GM18502 (cell line): ENCODE measurements around the gene PML.
"Not testable (repeated sequence)": the region's sequence is repeated elsewhere in the genome, so short reads cannot be mapped to it uniquely, and the experiment has no call there.

Experiments used
- ATAC-seq: cut with Tn5 transposase; IDR thresholded peaks from one replicate; pipeline ENCODE4 v1.9.1; 2021; ENCODE audit warnings: mild to moderate bottlenecking; ENCODE audit not compliant: unreplicated experiment, poor library complexity

The PML gene

DNA sequence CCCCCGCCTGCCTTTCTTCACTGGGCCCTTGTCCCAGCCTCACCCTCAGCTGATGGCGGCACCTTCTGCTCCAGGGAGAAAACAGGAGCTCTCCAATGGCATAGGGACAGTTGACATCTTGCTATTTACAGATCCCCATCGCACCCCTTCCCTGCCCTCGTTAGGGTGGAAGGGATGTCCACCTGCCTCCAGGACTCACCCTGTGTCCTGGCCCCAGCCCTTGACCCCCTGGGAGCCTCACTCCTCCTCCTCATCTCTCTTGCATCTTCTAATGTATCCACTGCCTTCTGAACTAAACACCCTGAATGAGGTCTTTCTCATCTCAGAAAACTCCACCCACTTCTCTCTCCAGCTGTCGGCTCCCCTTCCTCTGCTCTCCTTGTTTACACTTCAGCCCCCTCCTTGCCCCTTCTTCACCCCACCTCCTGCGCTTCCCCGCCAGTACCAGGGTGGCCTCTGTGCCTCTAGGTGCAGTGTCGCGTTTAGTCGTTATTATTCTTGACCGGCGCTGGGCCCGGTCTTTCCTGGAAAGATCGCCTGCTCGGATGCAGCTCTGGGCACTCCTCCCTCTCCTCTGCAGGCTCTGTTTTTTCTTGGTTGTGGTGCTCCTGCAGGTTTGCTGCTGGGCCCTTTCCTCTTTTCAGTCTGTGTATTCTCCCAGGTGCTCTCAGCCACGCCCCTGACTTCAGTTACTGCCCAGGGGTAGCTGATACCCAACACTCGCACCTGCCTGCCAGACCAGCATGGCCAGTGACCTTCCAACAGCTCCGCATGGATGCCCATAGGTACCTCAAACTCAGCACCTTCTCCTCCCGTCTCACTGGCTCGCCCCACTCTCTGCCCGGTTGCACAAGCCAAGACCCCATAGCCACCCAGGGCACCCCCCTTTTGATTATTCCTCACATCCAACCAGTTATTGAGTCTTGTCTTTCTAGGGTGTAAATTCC lies 42.9 kb downstream of the PML start:
- no peak for ATAC-seq

DNA sequence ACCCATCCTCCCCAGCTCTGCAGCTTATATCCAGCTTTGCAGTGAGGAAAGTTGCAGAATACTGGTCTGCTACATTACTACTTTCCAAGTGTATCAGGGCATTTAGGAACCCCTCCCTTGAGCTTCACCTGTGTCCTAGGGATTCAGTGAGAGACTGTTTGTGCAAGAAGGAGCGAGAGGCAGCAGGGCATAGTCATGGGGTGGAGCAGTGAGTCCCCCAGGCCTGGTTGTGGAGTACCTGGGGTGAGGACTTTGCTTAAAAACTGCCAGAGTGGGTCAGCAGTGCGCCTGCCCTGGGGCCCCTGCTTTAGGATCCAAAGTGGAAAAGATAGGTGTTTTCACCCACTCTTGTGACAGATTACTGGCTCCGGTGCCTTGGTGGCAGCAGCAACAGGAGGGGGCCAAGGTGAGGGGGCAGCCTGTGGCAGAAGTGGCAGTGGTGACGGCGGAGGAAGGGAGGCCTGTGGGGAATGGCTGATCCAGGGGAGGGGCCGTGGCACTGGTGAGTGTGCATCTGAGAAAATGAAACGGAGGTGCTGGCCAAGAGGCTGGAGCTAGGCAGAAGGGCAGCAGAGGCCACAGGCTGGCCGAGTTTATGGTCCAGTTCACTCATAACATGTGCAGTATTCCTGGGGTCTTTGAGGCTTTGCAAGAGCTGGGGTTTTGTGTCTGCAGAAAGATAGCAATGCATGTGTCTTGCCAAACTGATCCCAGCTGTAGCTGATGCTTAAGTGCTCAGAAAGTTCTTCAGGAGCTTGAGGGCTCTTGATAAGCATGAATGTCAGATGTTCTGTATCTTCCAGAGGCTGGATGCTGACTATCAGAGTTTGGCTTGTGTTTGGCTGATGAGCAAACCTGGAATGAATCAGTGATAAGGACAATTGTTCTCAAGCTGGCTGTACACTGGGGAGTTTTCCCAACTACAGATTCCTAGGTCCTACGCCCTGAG lies 44.5 kb downstream of the PML start:
- ATAC-seq = no peak

DNA sequence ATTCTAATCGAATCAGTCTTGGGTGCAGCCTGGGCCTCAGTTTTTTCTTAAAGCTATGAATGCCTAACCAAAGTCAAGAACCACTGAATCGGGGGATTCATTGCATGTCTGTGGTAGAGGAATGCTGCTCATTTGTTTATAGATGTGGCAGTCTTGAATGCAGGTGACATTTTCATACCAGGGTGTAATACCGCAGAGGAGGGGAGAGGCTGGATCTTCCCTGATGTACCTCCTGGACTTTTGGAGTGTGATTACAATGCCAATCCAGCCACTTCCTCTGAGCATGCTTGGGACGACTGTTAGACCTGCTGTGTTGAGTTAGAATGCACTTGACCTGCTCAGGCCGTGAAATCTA lies 45.1 kb downstream of the PML start:
- ATAC-seq = no peak

DNA sequence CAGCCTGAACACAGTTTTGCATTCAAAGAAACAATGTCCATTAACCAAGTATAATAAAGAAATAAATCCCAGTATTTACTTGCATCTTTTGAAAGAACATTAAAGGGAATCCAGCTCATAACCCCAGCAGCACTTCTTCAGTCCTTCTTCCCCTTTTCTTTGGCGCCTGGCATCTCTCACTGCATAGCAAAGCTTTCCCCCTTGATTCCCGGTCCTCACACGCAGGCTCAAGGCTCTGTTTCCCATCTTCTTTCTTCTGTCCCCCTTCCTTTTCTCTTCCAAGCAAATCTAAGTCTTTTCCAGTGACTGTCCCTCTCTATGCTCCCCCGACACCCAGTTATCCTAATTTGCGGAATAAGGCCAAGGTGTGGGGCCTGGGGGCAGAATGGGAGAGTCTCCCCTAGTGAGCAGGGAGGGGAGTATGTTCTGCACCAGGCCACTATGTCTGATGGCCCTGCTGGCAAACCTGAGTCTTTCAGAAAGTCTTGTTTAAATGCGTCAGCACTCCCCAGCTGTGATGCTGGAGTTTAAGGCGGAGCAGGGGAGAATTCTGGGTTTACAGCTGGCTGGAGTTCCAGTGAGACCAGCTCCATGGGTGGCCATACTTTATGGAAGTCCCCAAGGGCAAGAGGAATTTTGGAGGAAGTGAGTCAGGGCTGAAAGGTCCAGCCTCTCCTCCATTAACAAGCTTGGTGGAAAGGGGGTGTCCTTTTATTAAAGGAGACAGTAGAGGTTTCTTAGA lies 45.8 kb downstream of the PML start:
- no peak for ATAC-seq

DNA sequence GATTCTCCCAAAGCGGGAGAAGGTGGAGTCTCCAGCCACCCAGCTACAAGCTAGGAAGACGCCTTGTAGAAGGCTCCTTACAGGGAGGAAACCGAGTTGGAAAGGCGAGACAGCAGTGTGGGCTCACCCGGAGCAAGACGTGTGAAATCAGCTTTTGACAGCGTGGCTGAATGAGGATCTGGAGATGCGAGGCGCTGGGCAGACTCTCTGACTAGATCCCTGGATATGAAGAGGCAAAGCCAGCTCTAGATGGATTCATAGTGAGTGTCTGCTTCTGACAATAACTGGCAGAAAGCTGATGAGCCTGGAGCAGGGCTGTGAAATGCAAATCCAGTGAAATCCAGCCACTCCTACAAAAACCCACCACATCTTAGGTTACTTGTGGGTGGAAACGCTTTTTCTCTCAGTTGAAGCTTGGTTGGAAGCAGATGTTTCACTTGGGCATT lies 46.8 kb downstream of the PML start:
- ATAC-seq = no peak

DNA sequence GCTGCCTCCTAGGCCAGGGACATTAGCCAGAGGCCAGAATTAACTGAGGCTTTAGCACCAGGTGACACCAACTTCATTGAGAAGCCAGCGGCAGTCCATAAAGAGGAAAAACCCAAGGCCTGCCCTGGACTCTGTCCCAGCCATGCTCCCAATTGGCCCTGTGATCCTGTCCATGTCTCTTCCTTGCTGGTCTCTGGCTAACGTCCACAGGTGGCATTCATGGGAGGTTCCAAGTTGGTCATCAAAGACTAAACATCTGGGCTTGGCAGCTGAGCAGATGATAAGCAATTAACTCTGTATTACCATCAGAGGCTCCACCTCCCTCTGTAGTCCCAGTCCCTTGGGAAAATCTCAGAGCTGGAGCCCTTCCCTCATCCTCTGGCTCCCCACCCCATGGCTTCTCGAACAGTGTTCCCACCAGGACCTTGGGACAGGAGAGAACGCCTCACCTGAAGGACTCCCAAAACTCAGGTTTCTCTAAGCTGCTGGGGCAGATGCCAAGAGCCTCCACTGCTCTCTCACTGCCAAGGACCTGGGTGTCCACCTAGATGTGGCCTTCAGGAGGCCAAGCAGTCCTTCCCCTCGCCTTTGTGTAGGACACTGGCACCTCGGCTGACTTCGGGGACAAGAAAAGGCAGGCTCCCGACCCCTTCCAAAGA lies 47.4 kb downstream of the PML start:
- ATAC-seq = no peak

DNA sequence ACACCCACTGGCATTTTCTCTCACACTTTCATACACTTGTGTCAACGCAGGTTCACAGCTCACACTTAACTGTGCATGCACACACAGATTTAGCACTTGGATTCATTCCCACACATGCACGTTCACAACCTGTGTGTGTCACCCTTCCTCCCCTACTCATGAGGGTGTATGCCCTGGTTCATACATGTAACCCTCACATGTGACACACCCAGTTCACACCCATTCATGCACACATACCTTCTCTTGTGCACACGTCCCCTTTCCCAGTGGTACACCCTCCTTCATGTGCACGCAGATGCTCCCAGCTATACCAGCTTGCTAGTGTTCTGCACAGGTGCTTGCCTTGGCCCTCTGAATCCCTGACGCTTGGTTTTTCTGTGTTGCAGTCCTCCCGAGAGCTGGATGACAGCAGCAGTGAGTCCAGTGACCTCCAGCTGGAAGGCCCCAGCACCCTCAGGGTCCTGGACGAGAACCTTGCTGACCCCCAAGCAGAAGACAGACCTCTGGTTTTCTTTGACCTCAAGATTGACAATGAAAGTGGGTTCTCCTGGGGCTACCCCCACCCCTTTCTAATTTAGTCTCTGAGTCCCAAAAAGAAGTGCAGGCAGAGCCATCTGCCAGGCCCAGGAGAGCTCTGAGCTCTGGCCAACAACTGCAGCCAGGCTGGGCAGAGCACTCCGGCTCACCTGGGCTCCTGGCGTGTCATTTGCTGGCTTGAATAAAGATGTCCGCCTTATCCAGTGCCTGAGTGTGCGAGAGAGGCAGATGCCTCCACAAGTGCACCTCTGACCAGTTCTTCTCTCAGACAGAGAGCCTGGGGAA lies 48.3 kb downstream of the PML start:
- ATAC-seq = no peak

DNA sequence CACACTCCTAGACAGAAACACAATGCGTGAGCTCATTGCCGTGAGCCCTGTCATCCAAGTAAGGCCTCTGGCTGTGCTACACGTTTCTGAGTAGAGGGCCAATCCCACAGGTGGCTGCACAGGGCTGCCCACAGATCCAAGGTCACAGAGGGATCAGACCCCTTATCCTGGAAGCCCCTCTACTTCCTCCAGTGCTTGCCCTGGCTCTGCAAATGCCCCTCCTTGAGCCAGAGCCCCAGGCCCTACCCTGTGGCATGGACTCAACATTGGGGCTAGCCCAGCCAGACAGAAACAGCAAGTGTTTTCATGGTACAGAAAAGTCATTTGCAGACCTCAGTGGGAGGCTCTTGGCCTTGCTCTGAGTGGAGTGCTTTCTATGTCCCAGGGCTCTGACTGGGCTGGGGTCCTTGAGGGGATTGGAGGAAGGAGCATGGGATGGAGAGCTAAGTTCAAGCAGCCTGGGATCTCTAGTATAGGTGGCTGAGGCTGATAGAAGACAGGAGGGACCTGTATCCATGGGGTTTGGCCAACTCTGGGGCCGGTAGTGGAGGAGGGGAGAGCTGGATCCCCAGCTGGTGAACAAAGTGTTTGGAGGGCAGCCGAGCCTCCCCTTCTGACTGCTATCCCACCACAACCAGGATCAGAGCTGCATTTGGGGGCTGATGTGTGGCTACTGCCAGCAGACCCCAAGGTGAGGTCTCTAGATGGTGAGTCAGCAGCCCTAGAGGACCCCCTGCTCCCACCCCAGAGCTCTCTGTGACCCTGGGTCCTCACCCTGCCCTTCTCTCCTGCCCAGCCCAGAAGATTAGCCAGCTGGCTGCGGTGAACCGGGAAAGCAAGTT lies 49.1 kb downstream of the PML start:
- no peak for ATAC-seq

DNA sequence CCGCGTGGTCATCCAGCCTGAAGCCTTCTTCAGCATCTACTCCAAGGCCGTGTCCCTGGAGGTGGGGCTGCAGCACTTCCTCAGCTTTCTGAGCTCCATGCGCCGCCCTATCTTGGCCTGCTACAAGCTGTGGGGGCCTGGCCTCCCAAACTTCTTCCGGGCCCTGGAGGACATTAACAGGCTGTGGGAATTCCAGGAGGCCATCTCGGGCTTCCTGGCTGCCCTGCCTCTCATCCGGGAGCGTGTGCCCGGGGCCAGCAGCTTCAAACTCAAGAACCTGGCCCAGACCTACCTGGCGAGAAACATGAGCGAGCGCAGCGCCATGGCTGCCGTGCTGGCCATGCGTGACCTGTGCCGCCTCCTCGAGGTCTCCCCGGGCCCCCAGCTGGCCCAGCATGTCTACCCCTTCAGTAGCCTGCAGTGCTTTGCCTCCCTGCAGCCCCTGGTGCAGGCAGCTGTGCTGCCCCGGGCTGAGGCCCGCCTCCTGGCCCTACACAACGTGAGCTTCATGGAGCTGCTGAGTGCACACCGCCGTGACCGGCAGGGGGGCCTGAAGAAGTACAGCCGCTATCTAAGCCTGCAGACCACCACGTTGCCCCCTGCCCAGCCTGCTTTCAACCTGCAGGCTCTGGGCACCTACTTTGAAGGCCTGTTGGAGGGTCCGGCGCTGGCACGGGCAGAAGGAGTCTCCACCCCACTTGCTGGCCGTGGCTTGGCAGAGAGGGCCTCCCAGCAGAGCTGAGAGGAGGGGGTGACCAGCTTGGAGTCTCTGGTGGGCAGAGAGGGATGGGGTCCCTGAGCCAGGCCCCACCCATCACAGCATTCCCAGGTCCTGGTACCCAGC lies 50.0 kb downstream of the PML start:
- no peak for ATAC-seq

DNA sequence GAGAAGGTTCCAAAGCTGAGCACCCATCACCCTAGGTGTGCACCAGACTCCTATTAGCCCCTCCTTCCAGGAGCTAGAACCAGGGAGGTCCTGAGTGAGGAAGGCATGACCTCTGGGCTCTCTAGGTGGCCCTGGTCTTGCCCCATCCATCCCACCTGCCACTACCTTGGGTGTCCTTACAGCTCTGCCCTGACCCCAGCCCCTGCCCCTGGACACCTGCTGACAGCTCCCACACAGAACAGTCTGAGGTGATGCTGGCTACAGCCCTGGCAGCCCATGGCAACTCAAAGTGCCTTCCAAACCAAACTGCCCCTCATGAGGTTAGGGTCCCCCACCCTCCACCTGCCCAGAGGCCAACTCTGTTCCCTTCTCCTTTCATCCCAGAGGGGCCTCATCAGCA lies 50.7 kb downstream of the PML start:
- ATAC-seq = no peak

DNA sequence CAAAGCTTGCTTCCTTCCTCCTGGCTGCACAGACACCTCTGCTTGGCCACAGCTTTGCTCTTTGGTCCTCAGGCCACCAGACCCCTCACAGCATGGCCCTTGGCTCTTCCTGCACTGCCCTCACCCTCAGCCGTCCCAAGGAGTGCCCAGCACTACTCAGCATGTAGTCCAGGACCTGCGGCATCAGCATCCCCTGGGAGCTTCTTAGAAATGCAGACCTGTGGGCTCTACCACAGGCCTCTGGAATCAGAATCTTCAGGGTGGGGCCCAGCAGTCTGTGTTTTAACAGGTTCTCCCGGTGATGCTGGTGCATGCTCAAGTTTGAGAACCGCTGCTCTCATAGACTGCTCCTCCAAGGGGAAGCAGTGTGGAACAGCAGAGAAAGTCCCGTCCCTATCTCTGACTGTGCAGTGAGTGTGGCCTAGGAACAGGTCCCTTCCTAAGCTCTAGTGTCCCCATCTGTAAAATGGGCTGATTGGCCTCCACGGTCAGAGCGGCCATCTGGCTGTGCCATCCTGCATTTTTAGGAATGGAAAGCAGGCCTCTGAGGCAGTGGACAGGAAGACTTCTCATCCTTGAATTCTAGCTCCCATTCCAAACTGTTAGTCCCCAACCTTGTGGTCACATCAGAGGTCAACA lies 51.2 kb downstream of the PML start:
- no peak for ATAC-seq

DNA sequence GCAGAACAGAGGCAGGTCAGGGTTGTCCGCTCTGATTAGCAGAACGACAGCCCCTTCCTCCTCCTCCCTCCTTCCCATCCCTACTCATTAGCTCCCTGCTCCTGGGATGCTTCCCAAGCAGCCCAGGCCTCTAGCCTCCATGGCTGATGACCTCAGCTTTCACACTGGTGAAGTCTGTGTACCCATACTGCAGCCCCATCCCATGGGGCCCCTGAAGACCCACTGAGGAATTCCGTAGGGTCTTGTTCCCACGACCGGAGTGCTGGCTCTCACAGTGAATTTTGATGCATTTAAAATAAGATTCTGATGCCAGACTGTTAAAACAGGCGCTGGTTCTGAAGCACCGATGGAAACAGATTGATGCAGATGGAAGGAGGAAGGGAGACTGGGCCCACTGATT lies 51.8 kb downstream of the PML start:
- no peak for ATAC-seq

DNA sequence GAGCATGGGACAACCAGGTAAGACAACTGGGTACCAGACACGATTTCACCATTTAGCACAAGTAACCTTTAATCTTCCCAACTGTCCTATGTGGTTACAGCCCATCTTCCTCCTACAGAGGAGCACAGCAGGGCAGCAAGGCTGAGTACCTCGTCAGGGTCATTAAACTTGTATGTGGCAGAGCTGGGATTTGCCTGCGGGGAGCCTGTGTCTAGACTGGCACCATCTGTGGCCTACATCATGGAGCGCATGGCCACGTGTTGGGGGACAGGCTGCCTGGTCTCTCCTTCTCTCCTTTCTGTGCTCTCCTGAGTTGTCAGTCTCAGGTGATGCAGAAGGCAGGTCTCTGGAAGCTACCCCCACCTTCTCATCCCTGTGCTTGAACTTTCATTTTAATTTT lies 55.6 kb downstream of the PML start:
- ATAC-seq = no peak

DNA sequence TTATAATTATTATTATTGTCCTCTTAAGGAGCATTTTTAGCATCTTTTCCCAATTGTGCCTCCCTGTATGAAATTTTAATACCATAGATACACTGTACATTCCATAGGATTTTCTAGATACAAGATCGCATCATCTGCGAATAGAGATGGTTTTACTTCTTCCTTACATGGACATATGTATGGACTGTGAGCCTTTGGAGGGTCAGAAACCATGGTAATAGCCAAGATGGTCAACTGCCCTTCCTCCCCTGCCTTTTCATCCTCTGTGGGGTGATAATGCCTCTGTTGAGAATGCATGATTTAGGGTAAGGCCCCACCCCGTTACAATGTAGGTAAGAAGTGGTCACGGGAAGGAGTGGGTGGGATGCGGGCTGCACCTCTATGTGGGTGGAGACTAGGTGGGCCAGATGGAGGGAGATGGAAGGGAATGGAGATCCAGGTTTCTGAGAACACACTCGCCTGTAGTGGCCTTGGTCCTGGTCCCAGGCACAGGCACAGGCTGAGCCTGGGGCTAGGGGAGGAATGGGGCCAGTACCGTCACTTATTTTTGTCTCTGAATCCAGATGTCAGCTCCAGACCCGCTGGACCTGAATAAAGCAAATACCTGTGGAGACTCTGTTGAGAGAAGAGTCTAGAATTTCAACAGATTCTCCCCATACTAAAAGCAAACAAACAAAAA lies 56.2 kb downstream of the PML start:
- no peak for ATAC-seq

DNA sequence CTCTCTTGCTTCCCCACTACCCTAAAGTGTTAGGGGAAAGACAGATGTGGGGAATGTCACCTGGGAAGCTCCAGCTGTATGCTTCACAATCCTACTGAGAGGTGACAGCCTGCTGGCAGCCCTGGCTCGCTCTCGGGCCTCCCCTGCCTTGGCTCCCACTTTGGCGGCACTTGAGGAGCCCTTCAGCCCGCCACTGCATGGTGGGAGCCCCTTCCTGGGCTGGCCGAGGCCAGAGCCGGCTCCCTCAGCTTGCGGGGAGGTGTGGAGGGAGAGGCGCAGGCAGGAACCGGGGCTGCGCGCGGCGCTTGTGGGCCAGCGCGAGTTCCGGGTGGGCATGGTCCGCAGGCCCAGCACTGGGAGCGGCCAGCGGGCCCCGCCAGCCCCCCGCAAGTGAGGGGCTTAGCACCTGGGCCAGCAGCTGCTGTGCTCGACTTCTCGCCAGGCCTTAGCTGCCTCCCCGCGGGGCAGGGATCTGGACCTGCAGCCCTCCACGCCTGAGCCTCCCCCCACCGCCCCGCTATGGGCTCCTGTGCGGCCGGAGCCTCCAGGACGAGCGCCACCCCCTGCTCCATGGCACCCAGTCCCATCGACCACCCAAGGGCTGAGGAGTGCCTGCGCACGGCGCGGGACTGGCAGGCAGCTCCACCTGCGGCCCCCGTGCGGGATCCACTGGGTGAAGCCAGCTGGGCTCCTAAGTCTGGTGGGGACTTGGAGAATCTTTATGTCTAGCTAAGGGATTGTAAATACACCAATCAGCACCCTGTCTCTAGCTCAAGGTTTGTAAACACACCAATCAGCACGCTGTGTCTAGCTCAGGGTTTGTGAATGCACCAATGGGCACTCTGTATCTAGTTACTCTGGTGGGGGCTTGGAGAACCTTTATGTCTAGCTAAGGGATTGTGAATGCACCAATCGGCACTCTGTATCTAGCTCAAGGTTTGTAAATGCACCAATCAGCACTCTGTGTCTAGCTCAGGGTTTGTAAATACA lies 58.0 kb downstream of the PML start:
- ATAC-seq = not testable (repeated sequence)
